ENCODE results near the gene NRIP1.

DNA sequence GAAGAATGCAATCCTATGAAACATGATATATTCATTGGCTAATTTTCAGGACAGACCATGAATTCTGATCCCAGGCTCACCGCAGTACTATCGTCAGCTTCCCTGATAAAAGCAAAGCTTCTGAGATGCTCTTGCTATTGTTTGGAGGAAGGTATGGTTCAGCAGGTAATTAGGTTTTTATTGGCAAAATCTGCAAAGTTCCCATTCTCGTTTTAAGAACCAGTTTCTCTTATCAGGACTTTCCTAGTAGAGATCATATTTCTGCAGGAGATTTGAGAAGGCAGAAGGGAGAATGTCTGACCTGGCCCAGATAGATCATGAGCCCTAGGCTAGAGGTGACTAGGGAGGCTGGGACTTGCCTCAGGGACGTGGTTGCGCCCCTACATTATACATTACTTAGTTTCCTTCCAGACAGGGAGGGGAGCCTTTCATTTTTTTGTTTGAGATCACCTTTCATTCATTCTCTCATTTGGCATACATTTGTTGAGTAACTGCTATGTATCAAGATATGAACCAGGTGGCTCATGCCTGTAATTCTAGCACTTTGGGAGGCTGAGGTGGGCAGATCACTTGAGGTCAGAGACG, 108.8 kb downstream of the NRIP1 start:
- TF ChIP-seq, protein P1, sequence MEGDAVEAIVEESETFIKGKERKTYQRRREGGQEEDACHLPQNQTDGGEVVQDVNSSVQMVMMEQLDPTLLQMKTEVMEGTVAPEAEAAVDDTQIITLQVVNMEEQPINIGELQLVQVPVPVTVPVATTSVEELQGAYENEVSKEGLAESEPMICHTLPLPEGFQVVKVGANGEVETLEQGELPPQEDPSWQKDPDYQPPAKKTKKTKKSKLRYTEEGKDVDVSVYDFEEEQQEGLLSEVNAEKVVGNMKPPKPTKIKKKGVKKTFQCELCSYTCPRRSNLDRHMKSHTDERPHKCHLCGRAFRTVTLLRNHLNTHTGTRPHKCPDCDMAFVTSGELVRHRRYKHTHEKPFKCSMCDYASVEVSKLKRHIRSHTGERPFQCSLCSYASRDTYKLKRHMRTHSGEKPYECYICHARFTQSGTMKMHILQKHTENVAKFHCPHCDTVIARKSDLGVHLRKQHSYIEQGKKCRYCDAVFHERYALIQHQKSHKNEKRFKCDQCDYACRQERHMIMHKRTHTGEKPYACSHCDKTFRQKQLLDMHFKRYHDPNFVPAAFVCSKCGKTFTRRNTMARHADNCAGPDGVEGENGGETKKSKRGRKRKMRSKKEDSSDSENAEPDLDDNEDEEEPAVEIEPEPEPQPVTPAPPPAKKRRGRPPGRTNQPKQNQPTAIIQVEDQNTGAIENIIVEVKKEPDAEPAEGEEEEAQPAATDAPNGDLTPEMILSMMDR (IDR thresholded peaks at IDR 0.05) = no peak
- no peak for TF ChIP-seq POLR2AphosphoS5 (IDR thresholded peaks at IDR 0.05)

Measured in upper lobe of left lung (tissue), 4 donors.